GM12878 (cell line): ENCODE results near the gene METTL2B. TPM values are rescaled to one million over a fixed set of nuclear protein-coding genes. Genes with fewer than 3 reads are reported as not detected.
"Not testable (repeated sequence)": the region's sequence is repeated elsewhere in the genome, so short reads cannot be mapped to it uniquely, and the experiment has no call there.

ENCODE experiments used
- ATAC-seq: fragments of 200-7000 bp; cut with Tn5 transposase; 3 replicates; pipeline ENCODE4 v1.9.1; 2020; ENCODE audit warnings: mild to moderate bottlenecking, moderate library complexity
- BruUV-seq: library from RNA; stranded (reverse); fragments of 400-500 nt; replicated peaks from 2 replicates; lab custom pipeline; 2021; lab: Mats Ljungman, UMichigan
- CTCF ChIA-PET: fragments of 300-600 bp; sonication (Branson Sonifier 250); formaldehyde crosslinking; extraction: SDS; loops from one replicate; lab custom pipeline; 2021; ENCODE audit warnings: inconsistent platforms; lab: Yijun Ruan, JAX
- POLR2A ChIA-PET: fragments of 350-600 bp; formaldehyde crosslinking; extraction: SDS; loops from one replicate; lab custom pipeline; 2021; ENCODE audit warnings: inconsistent platforms; lab: Charles Lee
- RAD21 ChIA-PET: fragments of 300-600 bp; sonication (Branson Sonifier 250); formaldehyde crosslinking; loops from one replicate; lab custom pipeline; 2023; ENCODE audit warnings: antibody characterized with exemption; ENCODE audit not compliant: unreplicated experiment; lab: Charles Lee
- SMC1A ChIA-PET: fragments of 300-600 bp; sonication (Branson Sonifier 250); formaldehyde crosslinking; loops from one replicate; lab custom pipeline; 2023; ENCODE audit not compliant: unreplicated experiment, uncharacterized antibody; lab: Charles Lee
- DNase-seq: peaks from one replicate; pipeline ENCODE4 v3.0.0-alpha.2; 2011; ENCODE audit warnings: low read depth, low spot score
- FAIRE-seq: peaks from 3 replicates; lab custom pipeline; 2011; peaks lifted over from hg19 to GRCh38; lab: Jason Lieb, UNC
- H2AFZ ChIP-seq: 2 replicates; pipeline ENCODE4 v1.6.0; 2011; ENCODE audit warnings: low read depth, low read length, control low read depth; ENCODE audit not compliant: control insufficient read depth
- H3K27ac ChIP-seq: 2 replicates; pipeline ENCODE4 v1.5.1; 2011; ENCODE audit warnings: control low read depth; ENCODE audit not compliant: control insufficient read depth, insufficient read depth
- H3K27me3 ChIP-seq, 2 experiments: replicated peaks in 1 of 2; 2 replicates each; pipeline versions ENCODE4 v1.6.0 to v1.6.1; 2011; ENCODE audit warnings: low read length in 1 of 2; ENCODE audit not compliant: control insufficient read depth in 2 of 2, insufficient read depth in 2 of 2
- H3K36me3 ChIP-seq, 2 experiments: 2 replicates each; pipeline ENCODE4 v1.5.1; 2011; ENCODE audit warnings: low read length in 1 of 2; ENCODE audit not compliant: control insufficient read depth in 2 of 2, insufficient read depth in 2 of 2
- H3K4me1 ChIP-seq: 2 replicates; pipeline ENCODE4 v1.6.1; 2011; ENCODE audit warnings: mild to moderate bottlenecking, low read length, moderate library complexity, mixed read lengths; ENCODE audit not compliant: control insufficient read depth, insufficient read depth
- H3K4me2 ChIP-seq: 2 replicates; pipeline ENCODE4 v1.6.0; 2011; ENCODE audit warnings: control low read depth; ENCODE audit not compliant: control insufficient read depth, insufficient read depth
- H3K4me3 ChIP-seq: fragments of 200-600 bp; sonication (generic); 2 replicates; pipeline ENCODE4 v1.5.1; 2016
- H3K79me2 ChIP-seq: 2 replicates; pipeline ENCODE4 v1.6.0; 2011; ENCODE audit warnings: low read length; ENCODE audit not compliant: control insufficient read depth, insufficient read depth
- H3K9ac ChIP-seq: 2 replicates; pipeline ENCODE4 v1.8.0; 2011; ENCODE audit warnings: low read length, control low read depth, mixed read lengths; ENCODE audit not compliant: control insufficient read depth, insufficient read depth
- H3K9me3 ChIP-seq: replicated peaks from 3 replicates; pipeline ENCODE4 v1.5.1; 2011; ENCODE audit warnings: mild to moderate bottlenecking, low read length; ENCODE audit not compliant: control insufficient read depth, insufficient read depth
- H4K20me1 ChIP-seq: 2 replicates; pipeline ENCODE4 v1.6.0; 2011; ENCODE audit not compliant: control insufficient read depth, insufficient read depth
- CTCF ChIP-seq, 3 experiments: IDR thresholded peaks in 2 of 3; conservative IDR thresholded peaks in 1 of 3; 2 replicates each; pipeline ENCODE4 v1.5.1; 2011; ENCODE audit warnings: low read depth in 3 of 3, low read length in 3 of 3, mild to moderate bottlenecking in 3 of 3, control low read depth in 2 of 3, moderate library complexity in 2 of 3, inconsistent platforms in 1 of 3, mixed read lengths in 1 of 3; ENCODE audit not compliant: control insufficient read depth in 2 of 3, insufficient read depth in 1 of 3; ENCODE audit errors: extremely low read depth in 1 of 3
- WGBS: methylation state at CpG from one replicate; pipeline ENCODE4 v1.1.6; 2016; ENCODE audit warnings: low lambda C conversion rate; ENCODE audit not compliant: insufficient replicate concordance, insufficient coverage; ENCODE audit errors: missing lambda C conversion rate; 5-methylcytosine and 5-hydroxymethylcytosine counted together
- in situ Hi-C: fragments of 300-500 bp; cut with MboI; formaldehyde crosslinking; loops from 9 replicates; pipeline ENCODE4 v1.14.3; 2018; ENCODE audit warnings: mixed read lengths
- intact Hi-C: fragments of 100-400 bp; cut with micrococcal nuclease; formaldehyde crosslinking; loops from one replicate; pipeline ENCODE4 v1.14.2; 2022; ENCODE audit not compliant: unreplicated experiment
- polyA plus RNA-seq, 11 experiments: library from polyadenylated mRNA; depleted of rRNA in 4 of 11; unstranded in 6 of 11; stranded (reverse) in 5 of 11; fragments of >200 nt; fragmentation: Nextera tagmentation in 4 of 11; fragmentation: Illumina TruSeq in 1 of 11; extraction: Ambion mirVana in 4 of 11; extraction: Trizol in 1 of 11; gene quantifications; 1 replicate in 1 of 11; 2 replicates in 10 of 11; pipeline versions ENCODE4 v1.2.1 to v1.2.3, GENCODE V29; 2011 to 2016; ENCODE audit warnings: inconsistent platforms in 2 of 11, missing spikeins in 2 of 11, low read depth in 1 of 11
- total RNA-seq, 4 experiments: library from RNA; depleted of rRNA in 3 of 4; stranded (reverse); fragments of >200 nt in 3 of 4; fragmentation: Illumina TruSeq in 1 of 4; extraction: Trizol in 1 of 4; gene quantifications; 2 replicates each; pipeline versions ENCODE4 v1.2.1 to v1.2.3, GENCODE V29; 2013 to 2021

Gene METTL2B
- total and polyA plus RNA-seq, 10 of the 15 experiments (the other 5 are each of a cell fraction or from before 2014, with no cell fraction given): 18.9 to 48.4 (median 37.3) TPM

- H2AFZ ChIP-seq, H3K4me3 ChIP-seq, BruUV-seq, H3K9ac ChIP-seq, H3K27ac ChIP-seq, intact Hi-C loops, H3K27me3 ChIP-seq, CTCF ChIA-PET, DNase-seq, H3K4me2 ChIP-seq, in situ Hi-C loops, H4K20me1 ChIP-seq, SMC1A ChIA-PET, RAD21 ChIA-PET, H3K4me1 ChIP-seq, POLR2A ChIA-PET, H3K36me3 ChIP-seq, H3K9me3 ChIP-seq: not testable (repeated sequence)
- peak in 1 of 3 experiments; percentile 29; a peak in 2 of 6 replicates for TF ChIP-seq CTCF (IDR thresholded peaks at IDR 0.05 in 2 of 3, conservative IDR thresholded peaks at IDR 0.05 in 1 of 3; ENCODE audit: control insufficient read depth in 2 of 3, extremely low read depth in 1 of 3, insufficient read depth in 1 of 3, low read depth in 3 of 3, low read length in 3 of 3)
- FAIRE-seq: peak; percentile 94
- ATAC-seq: peak; percentile 82
- WGBS: 72% methylated on average over 6 of the region's 7 CpGs
- peaks cover 24% of the 10 kb centered on the region for H3K79me2 ChIP-seq
Observed at GRCh38 chr7:128537410-128537809, 60.9 kb downstream of the METTL2B start.

GRCh38 chr7:128542530-128542929, 66.0 kb downstream of the METTL2B start:
- H3K79me2 ChIP-seq, in situ Hi-C loops, H2AFZ ChIP-seq, H3K9ac ChIP-seq, H3K36me3 ChIP-seq, H3K27ac ChIP-seq, POLR2A ChIA-PET, H3K4me2 ChIP-seq, H3K4me3 ChIP-seq, intact Hi-C loops, FAIRE-seq, BruUV-seq, DNase-seq, RAD21 ChIA-PET, H3K9me3 ChIP-seq, H4K20me1 ChIP-seq, ATAC-seq, H3K27me3 ChIP-seq, H3K4me1 ChIP-seq: not testable (repeated sequence)
- ChIA-PET CTCF (interaction anchor here (0.7 kb wide), 2 partner anchors 14 to 115 kb away, joined by 4 read pairs; no protein-coding TSS in a partner anchor), SMC1A (interaction anchor here (0.6 kb wide), 1 partner anchor 14 kb away, joined by 3 read pairs; no protein-coding TSS in a partner anchor)
- 53% methylated on average over 2 of the region's 2 CpGs for WGBS

GRCh38 chr7:128543300-128543699, 66.8 kb downstream of the METTL2B start:
- H4K20me1 ChIP-seq, POLR2A ChIA-PET, H3K27ac ChIP-seq, in situ Hi-C loops, H3K4me2 ChIP-seq, H3K9ac ChIP-seq, H3K9me3 ChIP-seq, intact Hi-C loops, H3K4me3 ChIP-seq, H3K36me3 ChIP-seq, BruUV-seq, DNase-seq, H3K27me3 ChIP-seq, H2AFZ ChIP-seq, SMC1A ChIA-PET, RAD21 ChIA-PET, H3K4me1 ChIP-seq, FAIRE-seq, H3K79me2 ChIP-seq, ATAC-seq: not testable (repeated sequence)
- WGBS: no CpG with 5 or more reads among the region's 1 CpG
- CTCF ChIA-PET: interaction anchor here (0.7 kb wide), 2 partner anchors 13 to 116 kb away, joined by 4 read pairs; no protein-coding TSS in a partner anchor
